Urothelium cell line (cell line): ENCODE data around the gene RD3L.

Experiments
- DNase-seq: peaks from one replicate; pipeline ENCODE4 v3.0.0; 2011; ENCODE audit warnings: low spot score, mixed read lengths
- FAIRE-seq: peaks from 2 replicates; lab custom pipeline; 2011; peaks lifted over from hg19 to GRCh38; lab: Jason Lieb, UNC

The RD3L gene

DNA sequence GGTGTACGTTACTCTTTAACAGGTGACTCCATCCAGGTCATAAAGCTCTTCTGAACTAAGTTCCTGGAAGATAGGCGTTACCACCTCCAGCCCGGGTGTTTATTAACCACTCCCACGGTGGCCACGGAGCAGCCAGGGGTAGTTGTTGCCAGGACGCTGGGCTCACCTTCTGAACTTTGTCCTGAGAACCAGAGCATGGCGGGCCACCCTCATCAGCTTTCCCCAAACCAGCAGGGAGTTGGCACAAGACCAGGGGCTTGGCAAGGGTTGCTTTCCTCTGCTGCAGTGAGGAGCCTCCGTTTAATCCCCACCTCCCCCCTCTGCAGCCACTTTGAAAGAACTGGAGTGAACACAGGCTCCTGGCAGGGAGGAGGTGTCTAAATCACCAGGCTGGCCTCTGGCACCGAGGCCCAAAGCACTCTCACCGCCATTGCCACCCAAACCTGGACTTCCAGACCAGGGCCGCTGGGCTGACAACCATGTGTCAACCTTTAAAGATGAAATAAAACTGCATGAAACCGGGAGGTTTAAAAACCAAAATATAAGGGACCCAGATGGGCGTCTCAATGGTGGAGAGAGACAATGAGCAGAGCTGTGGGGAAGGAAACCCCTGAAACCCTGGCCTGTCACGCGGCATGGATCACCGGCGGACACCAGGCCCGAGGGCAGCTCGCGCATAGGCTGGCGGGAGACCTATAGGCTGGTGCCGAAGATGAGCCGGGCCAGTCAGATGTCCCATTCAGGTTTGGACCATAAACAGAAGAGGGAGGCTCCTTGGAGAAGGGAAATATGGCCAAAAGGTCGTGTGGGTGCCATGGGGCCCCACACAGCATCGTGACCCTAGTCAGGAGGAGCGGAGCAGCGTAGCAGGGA lies 45.0 kb downstream of the RD3L start:
- no peak for FAIRE-seq
- no peak for DNase-seq

DNA sequence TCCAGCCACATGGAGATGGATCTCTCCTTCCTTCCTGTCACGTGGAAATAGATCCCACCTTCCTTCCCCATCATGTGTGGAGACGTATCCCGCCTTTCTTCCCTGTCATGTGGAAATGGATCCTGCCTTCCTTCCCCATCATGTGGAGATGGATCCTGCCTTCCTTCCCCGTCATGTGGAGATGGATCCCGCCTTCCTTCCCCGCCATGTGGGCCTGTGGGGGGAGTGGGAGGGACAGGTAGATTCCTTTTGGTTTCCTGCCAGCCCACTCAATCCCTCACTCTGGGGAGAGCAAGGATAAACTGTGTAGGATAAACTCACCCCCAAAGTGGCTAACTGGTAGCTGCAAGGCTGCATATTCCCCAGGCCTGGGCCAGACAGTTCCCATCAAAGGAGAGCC lies 45.8 kb downstream of the RD3L start:
- DNase-seq (no peak), FAIRE-seq (no peak)

DNA sequence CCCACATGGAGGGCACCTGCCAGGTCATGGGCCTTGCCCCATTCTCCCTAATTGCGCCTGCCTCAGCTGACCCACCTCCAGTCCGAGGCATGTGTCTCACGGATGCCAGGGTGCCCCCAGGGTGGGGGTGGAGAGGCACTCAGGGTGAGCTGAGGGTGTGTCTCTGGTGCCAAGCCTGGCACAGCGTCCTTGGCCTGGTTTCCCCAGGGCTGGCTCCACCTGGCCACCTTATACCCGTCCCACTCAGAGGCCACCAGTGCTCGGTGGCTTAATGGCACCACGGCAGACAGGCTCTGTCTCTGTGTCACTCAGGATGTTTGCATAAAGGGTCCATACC lies 47.6 kb downstream of the RD3L start:
- DNase-seq (no peak), FAIRE-seq (no peak)

DNA sequence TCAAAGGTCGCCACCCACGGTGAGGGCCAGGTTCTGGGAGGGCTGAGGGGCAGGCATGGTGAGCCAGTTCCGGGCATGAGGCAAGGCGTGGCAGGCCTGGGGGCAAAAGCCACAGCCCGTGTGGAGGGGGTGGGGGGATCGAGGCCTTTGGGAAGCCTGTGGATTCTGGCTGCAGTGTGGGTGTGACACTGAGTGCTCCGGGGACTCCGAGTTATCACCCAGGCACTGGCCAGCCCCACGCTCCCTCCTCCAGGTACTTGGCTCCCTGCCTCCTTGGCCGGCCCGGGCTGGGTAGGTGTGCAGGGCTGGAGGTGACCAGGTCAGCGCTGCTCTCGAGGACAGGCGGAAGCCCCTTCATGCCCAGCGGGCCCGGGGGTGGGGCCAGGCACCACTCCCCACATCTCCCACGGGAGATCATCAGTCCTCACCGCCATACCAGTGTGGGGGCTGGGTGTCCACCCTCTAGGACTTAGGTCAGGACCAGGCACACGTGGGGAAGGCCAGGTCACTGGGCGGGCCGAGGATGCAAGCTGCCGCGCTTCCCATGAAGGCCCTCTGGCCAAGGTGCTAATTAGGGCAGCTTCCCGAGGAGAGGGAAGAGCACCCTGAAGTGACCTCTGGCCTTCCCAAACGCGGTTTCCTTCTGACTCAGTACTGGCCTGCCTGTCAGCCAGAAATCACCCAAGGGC lies 48.2 kb downstream of the RD3L start:
- no peak for FAIRE-seq
- no peak for DNase-seq

DNA sequence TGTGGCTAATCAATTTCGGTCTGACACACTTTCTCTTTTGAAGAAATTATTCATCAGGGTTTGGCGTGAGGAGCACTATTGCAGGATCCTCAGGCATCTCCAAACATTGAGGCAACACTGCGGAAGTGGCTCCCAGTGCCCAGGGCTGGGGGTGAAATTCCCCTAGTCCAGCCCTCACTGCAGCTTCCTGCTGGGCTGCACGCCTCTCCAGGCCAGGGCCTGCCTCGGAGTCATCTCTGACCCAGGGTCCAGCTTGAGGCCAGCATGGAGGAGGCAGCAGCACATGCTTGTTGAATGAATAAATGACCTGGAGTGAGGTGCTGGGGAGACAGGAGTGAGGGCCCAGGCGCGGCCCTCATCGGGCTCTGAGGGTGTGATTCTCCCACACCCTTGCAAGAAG lies 50.1 kb downstream of the RD3L start:
- FAIRE-seq (no peak), DNase-seq (no peak)

DNA sequence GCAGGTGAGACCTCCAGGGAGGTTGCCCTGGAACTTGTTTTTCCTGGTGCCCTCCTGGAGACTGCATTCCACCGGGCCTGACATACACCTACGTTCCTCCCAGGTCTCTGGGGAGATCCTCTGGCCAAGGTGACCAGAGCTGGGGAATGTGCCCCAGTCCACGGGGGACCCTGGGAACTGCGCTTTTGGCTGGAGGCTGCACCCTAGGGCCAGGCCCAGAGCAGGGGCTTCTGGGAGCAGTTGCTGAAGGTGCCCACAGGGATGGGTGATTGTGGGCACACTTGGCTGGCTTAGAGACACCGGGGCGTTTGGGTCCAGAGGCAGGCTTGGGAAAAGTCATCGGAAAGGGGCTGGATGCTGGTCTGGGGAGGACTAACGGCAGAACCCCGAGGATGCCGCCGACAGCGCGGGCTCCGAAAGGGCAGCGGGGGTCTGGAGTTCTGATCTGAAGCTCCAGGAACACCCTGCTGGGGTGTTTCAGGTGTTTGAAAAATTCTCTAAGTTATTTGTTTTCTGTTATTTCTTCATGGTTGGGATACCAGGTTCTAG lies 50.6 kb downstream of the RD3L start:
- no peak for FAIRE-seq
- no peak for DNase-seq

DNA sequence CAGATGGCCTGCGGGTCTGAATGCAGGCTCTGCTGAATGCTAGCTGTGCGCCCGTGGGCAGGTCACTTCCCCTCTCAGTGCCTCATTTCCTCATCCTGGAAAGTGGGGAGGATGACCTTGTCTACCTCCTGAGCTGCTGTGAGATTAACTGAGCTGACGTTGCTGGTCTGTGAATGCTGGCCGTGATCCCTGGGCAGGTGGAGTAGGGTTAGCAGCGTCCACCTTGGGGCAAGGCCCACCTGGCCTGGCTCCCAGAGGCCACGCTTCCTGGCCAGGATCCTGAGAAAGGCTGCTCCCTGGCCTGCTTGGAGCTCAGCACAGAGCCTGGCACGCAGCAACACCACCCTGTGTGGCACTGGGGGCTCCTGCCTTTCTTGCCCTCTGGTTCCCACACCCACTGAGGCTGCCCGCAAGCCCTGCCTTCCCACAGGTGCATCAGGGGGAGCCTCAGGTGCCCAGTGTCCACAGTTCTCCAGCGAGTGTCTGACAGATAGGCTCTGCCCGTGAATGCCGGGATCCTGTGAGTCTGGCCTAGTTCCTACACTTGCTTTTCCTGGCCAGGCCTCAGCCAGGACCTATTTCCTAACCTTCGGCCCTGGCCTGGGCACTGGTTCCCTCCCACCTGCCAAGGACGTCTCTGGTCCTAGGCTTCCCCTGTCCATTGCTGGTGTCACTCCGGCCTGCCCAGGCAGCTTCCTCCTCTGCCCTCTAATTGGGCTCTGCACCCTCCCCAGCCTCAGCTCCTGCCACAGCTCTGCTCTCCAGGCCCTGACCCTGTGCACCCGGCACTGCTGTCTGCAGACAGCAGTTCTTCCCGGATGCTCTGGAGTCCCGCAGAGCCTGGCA lies 51.3 kb downstream of the RD3L start:
- FAIRE-seq (no peak), DNase-seq (no peak)
